H1 (cell line): ENCODE data around the gene HABP2. TPM values are rescaled to one million over a fixed set of nuclear protein-coding genes. Genes with fewer than 3 reads are reported as not detected.

Source experiments
- CTCF ChIA-PET: fragments of 300-600 bp; sonication (Branson Sonifier 250); formaldehyde crosslinking; loops from one replicate; lab custom pipeline; 2021; ENCODE audit not compliant: partially characterized antibody; lab: Charles Lee
- POLR2A ChIA-PET: fragments of 300-600 bp; sonication (Branson Sonifier 250); formaldehyde crosslinking; loops from one replicate; lab custom pipeline; 2021; ENCODE audit warnings: inconsistent platforms; ENCODE audit not compliant: partially characterized antibody; lab: Charles Lee
- DNase-seq, 2 experiments: peaks; one replicate each; pipeline versions ENCODE4 v3.0.0 to v3.0.0-alpha.2; 2010 to 2022; ENCODE audit warnings: low spot score in 2 of 2, low read depth in 1 of 2, mixed read lengths in 1 of 2
- FAIRE-seq: peaks from 2 replicates; lab custom pipeline; 2011; peaks lifted over from hg19 to GRCh38; lab: Jason Lieb, UNC
- H2AFZ ChIP-seq: 2 replicates; pipeline ENCODE4 v1.8.1; 2012; ENCODE audit warnings: low read length, inconsistent platforms
- H2AK5ac ChIP-seq: 2 replicates; pipeline ENCODE4 v1.6.1; 2013; ENCODE audit warnings: low read depth, low read length
- H2BK120ac ChIP-seq: replicated peaks from 2 replicates; pipeline ENCODE3; 2013; ENCODE audit warnings: low read depth, low read length, inconsistent platforms
- H2BK12ac ChIP-seq: 2 replicates; pipeline ENCODE4 v1.6.1; 2013; ENCODE audit warnings: low read depth, low read length
- H2BK15ac ChIP-seq: 2 replicates; pipeline ENCODE4 v1.6.1; 2013; ENCODE audit warnings: low read length
- H2BK20ac ChIP-seq: 2 replicates; pipeline ENCODE4 v1.6.1; 2013; ENCODE audit warnings: low read length
- H2BK5ac ChIP-seq: 2 replicates; pipeline ENCODE4 v1.6.1; 2013; ENCODE audit warnings: low read depth, low read length
- H3K14ac ChIP-seq: 2 replicates; pipeline ENCODE4 v1.6.1; 2013; ENCODE audit warnings: inconsistent platforms; ENCODE audit not compliant: insufficient read length
- H3K18ac ChIP-seq: 2 replicates; pipeline ENCODE4 v1.6.1; 2013; ENCODE audit warnings: low read length; ENCODE audit errors: extremely low read depth
- H3K23ac ChIP-seq: 2 replicates; pipeline ENCODE4 v1.6.1; 2013; ENCODE audit warnings: inconsistent platforms; ENCODE audit not compliant: insufficient read length
- H3K23me2 ChIP-seq: 2 replicates; pipeline ENCODE4 v1.6.1; 2013; ENCODE audit warnings: low read depth, low read length
- H3K27ac ChIP-seq: 2 replicates; pipeline ENCODE4 v1.6.1; 2011; ENCODE audit warnings: low read depth, low read length, inconsistent platforms
- H3K27me3 ChIP-seq, 4 experiments: replicated peaks in 1 of 4; 1 replicate in 1 of 4; 2 replicates in 3 of 4; pipeline versions ENCODE4 v1.6.1 to v1.8.1; 2011 to 2013; ENCODE audit warnings: low read length in 3 of 4, mild to moderate bottlenecking in 3 of 4, inconsistent platforms in 2 of 4, mixed read lengths in 2 of 4, moderate library complexity in 1 of 4; ENCODE audit not compliant: control insufficient read depth in 3 of 4, insufficient read depth in 3 of 4; ENCODE audit errors: extremely low read depth in 1 of 4
- H3K36me3 ChIP-seq, 4 experiments: 2 replicates each; pipeline versions ENCODE4 v1.6.1 to v1.8.1; 2011 to 2013; ENCODE audit warnings: mild to moderate bottlenecking in 4 of 4, low read length in 3 of 4, moderate library complexity in 2 of 4, control low read depth in 1 of 4, inconsistent platforms in 1 of 4; ENCODE audit not compliant: insufficient read depth in 4 of 4, control insufficient read depth in 2 of 4
- H3K4ac ChIP-seq: replicated peaks from 2 replicates; pipeline ENCODE3; 2013; ENCODE audit warnings: low read length, low read depth, mixed read lengths, inconsistent platforms; ENCODE audit not compliant: insufficient read length
- H3K4me1 ChIP-seq, 4 experiments: replicated peaks in 1 of 4; 1 replicate in 1 of 4; 2 replicates in 3 of 4; pipeline versions ENCODE4 v1.6.1 to v1.8.1; 2011 to 2013; ENCODE audit warnings: low read length in 3 of 4, inconsistent platforms in 2 of 4, mixed read lengths in 1 of 4; ENCODE audit not compliant: insufficient read depth in 4 of 4, control insufficient read depth in 3 of 4
- H3K4me2 ChIP-seq, 2 experiments: 2 replicates each; pipeline versions ENCODE4 v1.6.1 to v1.8.1; 2011 to 2013; ENCODE audit warnings: low read depth in 2 of 2, low read length in 2 of 2, control low read depth in 1 of 2, inconsistent platforms in 1 of 2, mild to moderate bottlenecking in 1 of 2; ENCODE audit not compliant: insufficient read depth in 1 of 2
- H3K4me3 ChIP-seq, 4 experiments: fragments of 200-600, 300-600 bp in 1 of 4; sonication (generic), shearing (Covaris generic), sonication (Bioruptor Twin) in 1 of 4; 2 replicates each; pipeline versions ENCODE4 v1.5.1 to v1.8.1; 2011 to 2016; ENCODE audit warnings: low read length in 4 of 4, low read depth in 3 of 4, control low read depth in 2 of 4, inconsistent platforms in 2 of 4, mild to moderate bottlenecking in 2 of 4, mixed read lengths in 1 of 4, moderate library complexity in 1 of 4; ENCODE audit not compliant: insufficient read depth in 2 of 4; ENCODE audit errors: extremely low read depth in 1 of 4
- H3K56ac ChIP-seq: replicated peaks from 2 replicates; pipeline ENCODE3; 2013; ENCODE audit warnings: low read depth, mild to moderate bottlenecking, mixed read lengths, low read length, inconsistent platforms; ENCODE audit not compliant: insufficient read length
- H3K79me1 ChIP-seq: 2 replicates; pipeline ENCODE4 v1.6.1; 2013; ENCODE audit warnings: low read depth, low read length, control low read depth
- H3K79me2 ChIP-seq, 2 experiments: 2 replicates each; pipeline versions ENCODE4 v1.6.1 to v1.8.1; 2012 to 2013; ENCODE audit warnings: low read length in 2 of 2, mild to moderate bottlenecking in 2 of 2, inconsistent platforms in 1 of 2; ENCODE audit not compliant: insufficient read depth in 2 of 2, control insufficient read depth in 1 of 2
- H3K9ac ChIP-seq, 4 experiments: replicated peaks in 1 of 4; 1 replicate in 1 of 4; 2 replicates in 3 of 4; pipeline versions ENCODE4 v1.6.1 to v1.8.1; 2011 to 2013; ENCODE audit warnings: low read depth in 3 of 4, low read length in 3 of 4, control low read depth in 2 of 4, mild to moderate bottlenecking in 2 of 4, moderate library complexity in 2 of 4, inconsistent platforms in 1 of 4; ENCODE audit errors: extremely low read depth in 1 of 4
- H3K9me3 ChIP-seq, 2 experiments: 2 replicates each; pipeline versions ENCODE4 v1.6.1 to v1.8.1; 2012 to 2013; ENCODE audit warnings: mild to moderate bottlenecking in 2 of 2, moderate library complexity in 2 of 2, control low read depth in 1 of 2, inconsistent platforms in 1 of 2, low read depth in 1 of 2, low read length in 1 of 2, mixed read lengths in 1 of 2; ENCODE audit not compliant: insufficient read depth in 2 of 2
- H4K20me1 ChIP-seq, 2 experiments: replicated peaks in 1 of 2; 2 replicates each; pipeline versions ENCODE3 to v1.8.1; 2011 to 2013; ENCODE audit warnings: inconsistent platforms in 2 of 2, low read length in 2 of 2, mild to moderate bottlenecking in 1 of 2; ENCODE audit not compliant: insufficient read depth in 2 of 2, control insufficient read depth in 1 of 2
- H4K5ac ChIP-seq: 2 replicates; pipeline ENCODE4 v1.6.1; 2013; ENCODE audit warnings: low read length, low read depth, mixed read lengths, inconsistent platforms; ENCODE audit not compliant: insufficient read length
- H4K8ac ChIP-seq: 2 replicates; pipeline ENCODE4 v1.8.0; 2013; ENCODE audit warnings: mild to moderate bottlenecking, moderate library complexity, low read length, inconsistent platforms; ENCODE audit not compliant: insufficient read depth; ENCODE audit errors: extremely low read depth
- H4K91ac ChIP-seq: replicated peaks from 2 replicates; pipeline ENCODE3; 2013; ENCODE audit warnings: low read length, mixed read lengths, inconsistent platforms; ENCODE audit not compliant: insufficient read length
- CBX5 ChIP-seq: fragments of 300-800, 300-1000 bp; sonication (generic); IDR thresholded peaks from 2 replicates; pipeline ENCODE4 v1.7.1; 2016; ENCODE audit warnings: antibody characterized with exemption, low read length, low read depth
- CEBPB ChIP-seq: IDR thresholded peaks from 2 replicates; pipeline ENCODE4 v1.6.1; 2012; ENCODE audit warnings: low read depth, low read length
- FOSL1 ChIP-seq: IDR thresholded peaks from 2 replicates; pipeline ENCODE4 v1.6.1; 2011; ENCODE audit warnings: mild to moderate bottlenecking, low read depth, low read length, moderate library complexity; ENCODE audit not compliant: insufficient read depth
- KDM1A ChIP-seq: fragments of 200-600, 300-600 bp; sonication (generic); IDR thresholded peaks from 2 replicates; pipeline ENCODE4 v1.7.1; 2016; ENCODE audit warnings: mild to moderate bottlenecking, low read length, borderline replicate concordance
- KDM5A ChIP-seq: fragments of 200-600 bp; IDR thresholded peaks from 2 replicates; pipeline ENCODE4 v1.7.1; 2012; ENCODE audit warnings: mild to moderate bottlenecking, low read length, inconsistent platforms, mixed read lengths
- MAFK ChIP-seq: IDR thresholded peaks from 2 replicates; pipeline ENCODE4 v1.6.1; 2012; ENCODE audit warnings: low read depth, mild to moderate bottlenecking, improper control_type of control experiment, low read length
- NANOG ChIP-seq: IDR thresholded peaks from 2 replicates; pipeline ENCODE4 v1.6.1; 2011; ENCODE audit warnings: low read length, low read depth, mild to moderate bottlenecking, inconsistent platforms; ENCODE audit not compliant: insufficient read depth, poor library complexity, severe bottlenecking
- POLR2AphosphoS5 ChIP-seq: IDR thresholded peaks from 2 replicates; pipeline ENCODE4 v1.6.1; 2011; ENCODE audit warnings: low read depth, low read length
- POU5F1 ChIP-seq: IDR thresholded peaks from 2 replicates; pipeline ENCODE4 v1.6.1; 2011; ENCODE audit warnings: low read depth, mild to moderate bottlenecking, low read length, moderate library complexity
- RBBP5 ChIP-seq: IDR thresholded peaks from 2 replicates; pipeline ENCODE4 v1.7.1; 2012; ENCODE audit warnings: low read depth, mild to moderate bottlenecking, inconsistent platforms, low read length, moderate library complexity, borderline replicate concordance
- RXRA ChIP-seq: IDR thresholded peaks from 2 replicates; pipeline ENCODE4 v1.6.1; 2011; ENCODE audit warnings: low read depth, mild to moderate bottlenecking, low read length, moderate library complexity; ENCODE audit not compliant: insufficient read depth
- SIN3A ChIP-seq, 2 experiments: IDR thresholded peaks in 1 of 2; conservative IDR thresholded peaks in 1 of 2; 2 replicates each; pipeline ENCODE4 v1.6.1; 2011 to 2012; ENCODE audit warnings: low read length in 2 of 2, improper control_type of control experiment in 1 of 2, low read depth in 1 of 2, mild to moderate bottlenecking in 1 of 2
- SIRT6 ChIP-seq: IDR thresholded peaks from one replicate; pipeline ENCODE4 v1.7.1; 2012; ENCODE audit warnings: low read length, inconsistent platforms
- SRF ChIP-seq: IDR thresholded peaks from 2 replicates; pipeline ENCODE4 v1.6.1; 2011; ENCODE audit warnings: mild to moderate bottlenecking, low read depth, low read length, moderate library complexity
- TCF12 ChIP-seq: IDR thresholded peaks from 2 replicates; pipeline ENCODE4 v1.6.1; 2011; ENCODE audit warnings: low read depth, mild to moderate bottlenecking, low read length
- WGBS, 2 experiments: shearing (Covaris generic) in 1 of 2; methylation state at CpG; one replicate each; pipeline versions ENCODE4 v1.1.6 to v1.1.7; 2013 to 2015; ENCODE audit warnings: low lambda C conversion rate in 2 of 2, mixed read lengths in 2 of 2, inconsistent platforms in 1 of 2, low coverage in 1 of 2, missing lambda C conversion rate in 1 of 2; ENCODE audit not compliant: insufficient replicate concordance in 2 of 2, insufficient coverage in 1 of 2, insufficient read length in 1 of 2; ENCODE audit errors: extremely low coverage in 1 of 2, missing lambda C conversion rate in 1 of 2; 5-methylcytosine and 5-hydroxymethylcytosine counted together
- polyA plus RNA-seq, 7 experiments: library from polyadenylated mRNA; depleted of rRNA in 3 of 7; stranded (reverse) in 5 of 7; unstranded in 2 of 7; fragments of >200 nt in 5 of 7; fragments of 200-250 nt in 2 of 7; gene quantifications; 1 replicate in 5 of 7; 2 replicates in 1 of 7; 4 replicates in 1 of 7; pipeline versions ENCODE4 v1.2.1 to v1.2.3, GENCODE V29; 2011 to 2013; ENCODE audit warnings: missing spikeins in 2 of 7, mixed read lengths in 2 of 7
- total RNA-seq: library from RNA; stranded (reverse); fragmentation: NEBNext Ultra II Directional; extraction: Animal tissue kit (Norgen Biotek cat#: 25700); gene quantifications from 2 replicates; pipeline ENCODE4 v1.2.1, GENCODE V29; 2021

Gene HABP2
- total and polyA plus RNA-seq, 2 of the 8 experiments (the other 6 are each of a cell fraction or from before 2014, with no cell fraction given): not detected

GRCh38 chr10:113553149-113553548 lies 296 bp downstream of the HABP2 start:
- no peak for FAIRE-seq

More at GRCh38 chr10:113553149-113553548, 296 bp downstream of the HABP2 start:
- Histone ChIP-seq H3K4ac (no peak overlapping the region), H3K4me1 (peaks cover 0 to 9% (median 5%) of the 10 kb centered on the region in 4 experiments; a peak in 6 of 7 replicates), H4K5ac (no peak overlapping the region), H4K20me1 (peaks cover 2 to 8% of the 10 kb centered on the region in 2 experiments), H3K14ac (no peak overlapping the region), H2BK20ac (no peak overlapping the region), H3K79me1 (no peaks in the 10 kb centered on the region), H4K8ac (no peak overlapping the region), H2AK5ac (no peak overlapping the region), H4K91ac (no peak overlapping the region), H2BK12ac (no peak overlapping the region), H2BK15ac (no peak overlapping the region), H3K27me3 (peaks cover 51 to 70% (median 65%) of the 10 kb centered on the region in 4 experiments), H3K56ac (no peak overlapping the region), H3K23ac (no peak overlapping the region), H3K79me2 (no peaks in the 10 kb centered on the region), H2BK120ac (no peak overlapping the region), H3K4me3 (no peak overlapping the region), H3K18ac (no peak overlapping the region), H3K23me2 (no peaks in the 10 kb centered on the region), H3K27ac (no peak overlapping the region), H3K9me3 (no peaks in the 10 kb centered on the region), H3K9ac (no peak overlapping the region), H3K36me3 (no peaks in the 10 kb centered on the region), H3K4me2 (no peak overlapping the region), H2AFZ (no peak overlapping the region), H2BK5ac (no peak overlapping the region)
- ChIA-PET POLR2A (no interaction called here), CTCF (interaction anchor here (2.4 kb wide), 1 partner anchor 10 kb away, joined by 12 read pairs; no protein-coding TSS in a partner anchor)
- WGBS, 2 experiments: 97% methylated on average over 2 of the region's 2 CpGs; no CpG with 5 or more reads in 1 of the 2 experiments
- DNase-seq: no peak
- TF ChIP-seq FOSL1 (no peak), POU5F1 (no peak), NANOG (no peak), CBX5 (no peak), KDM1A (no peak), SRF (no peak), RBBP5 (no peak), KDM5A (no peak), CEBPB (no peak), SIN3A (conservative IDR thresholded peaks at IDR 0.05 in 1 of 2, IDR thresholded peaks at IDR 0.05 in 1 of 2; ENCODE audit: low read depth in 1 of 2, low read length in 2 of 2) (no peak), RXRA (no peak), MAFK (no peak), TCF12 (no peak), SIRT6 (no peak), POLR2AphosphoS5 (no peak)
